Activated CD4-positive, alpha-beta T cell treated with anti-CD3 and anti-CD28 coated beads, Interleukin-2, amount 50 U/mL, for 24 hours (primary cell): ENCODE results near the gene EXD1.
A peak's percentile ranks its signal among the peaks of the same experiment; 100 is the strongest.
"Not testable (repeated sequence)": the region's sequence is repeated elsewhere in the genome, so short reads cannot be mapped to it uniquely, and the experiment has no call there.

Experiments used
- DNase-seq, 2 donors: peaks; one replicate each; pipeline ENCODE4 v3.0.0-alpha.2; 2020; ENCODE audit warnings: low read depth in 1 of 2, low spot score in 1 of 2

Gene EXD1, protein sequence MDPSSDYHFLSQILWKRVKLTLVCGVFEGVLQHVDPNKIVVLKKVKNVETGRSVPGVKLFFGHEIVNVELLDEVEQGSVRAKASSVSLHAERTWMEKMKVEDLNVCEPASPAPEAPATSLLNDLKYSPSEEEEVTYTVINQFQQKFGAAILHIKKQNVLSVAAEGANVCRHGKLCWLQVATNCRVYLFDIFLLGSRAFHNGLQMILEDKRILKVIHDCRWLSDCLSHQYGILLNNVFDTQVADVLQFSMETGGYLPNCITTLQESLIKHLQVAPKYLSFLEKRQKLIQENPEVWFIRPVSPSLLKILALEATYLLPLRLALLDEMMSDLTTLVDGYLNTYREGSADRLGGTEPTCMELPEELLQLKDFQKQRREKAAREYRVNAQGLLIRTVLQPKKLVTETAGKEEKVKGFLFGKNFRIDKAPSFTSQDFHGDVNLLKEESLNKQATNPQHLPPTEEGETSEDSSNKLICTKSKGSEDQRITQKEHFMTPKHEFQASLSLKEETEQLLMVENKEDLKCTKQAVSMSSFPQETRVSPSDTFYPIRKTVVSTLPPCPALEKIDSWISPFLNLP

GRCh38 chr15:41230650-41231421 lies at the start of gene EXD1, which contains the start of gene CHP1:
TSS of gene EXD1 (minus strand) at chr15:41230757. CDS start at chr15:41226575, 4,182 bp downstream.
TSS of gene CHP1 (plus strand) at chr15:41231268. CDS start at chr15:41231383, 115 bp downstream.
- peak; percentile 88 to 93 for DNase-seq

DNA sequence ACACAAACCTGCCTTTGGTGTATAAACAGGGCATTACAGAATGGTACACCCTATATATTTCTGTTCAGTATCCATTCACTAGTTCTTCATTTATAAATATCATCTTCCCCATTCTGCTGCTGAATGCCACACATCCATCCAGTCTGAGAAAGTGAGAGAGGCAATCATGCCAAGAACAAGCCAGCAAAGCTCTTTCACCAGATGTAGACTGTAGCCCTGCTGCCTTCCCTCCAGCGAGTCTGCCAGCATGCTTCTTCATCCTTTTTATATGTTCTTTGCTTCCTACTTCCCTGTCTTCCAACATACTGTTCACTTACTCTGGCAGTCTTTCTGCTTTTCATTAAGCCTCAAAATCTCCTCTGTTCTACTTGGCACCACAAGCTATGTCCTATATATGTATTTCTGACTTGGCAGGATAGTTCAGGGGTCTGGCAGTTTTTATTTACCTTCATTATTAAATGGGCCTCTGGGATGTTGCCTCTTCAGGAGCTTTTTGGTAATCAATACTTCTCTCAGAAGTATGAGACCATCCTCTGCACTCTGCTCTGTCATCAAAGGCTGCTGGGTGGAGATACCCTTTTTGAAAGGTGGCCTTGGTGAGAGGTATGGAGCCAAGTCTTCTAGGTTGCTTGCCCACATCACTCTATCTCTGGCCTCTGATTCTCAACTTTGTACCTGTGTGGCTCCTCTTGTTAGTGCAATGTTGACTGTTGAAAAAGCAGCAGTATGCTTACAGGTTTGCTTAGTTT lies 49.2 kb upstream of the EXD1 start:
- DNase-seq: no peak

DNA sequence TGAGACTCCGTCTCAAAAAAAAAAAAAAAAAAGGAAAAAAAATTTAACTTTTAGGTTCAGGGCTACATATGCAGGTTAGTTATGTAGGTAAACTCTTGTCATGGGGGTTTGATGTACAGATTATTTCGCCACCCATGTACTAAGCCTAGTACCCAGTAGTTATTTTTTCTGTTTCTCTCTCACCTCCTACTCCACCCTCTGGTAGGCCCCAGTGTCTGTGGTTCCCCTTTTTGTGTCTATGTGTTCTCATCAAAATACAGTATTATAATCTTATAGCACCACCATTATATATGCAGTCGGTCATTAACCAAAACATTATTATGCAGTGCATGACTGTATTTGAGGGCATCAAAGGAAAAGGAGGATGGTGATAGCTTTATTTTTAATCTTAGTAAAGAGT lies 47.8 kb upstream of the EXD1 start:
- DNase-seq: no peak

- DNase-seq: no peak
Observed at GRCh38 chr15:41276831-41277230, 46.3 kb upstream of the EXD1 start.

GRCh38 chr15:41269887-41270286 lies 39.3 kb upstream of the EXD1 start:
- DNase-seq: no peak

DNA sequence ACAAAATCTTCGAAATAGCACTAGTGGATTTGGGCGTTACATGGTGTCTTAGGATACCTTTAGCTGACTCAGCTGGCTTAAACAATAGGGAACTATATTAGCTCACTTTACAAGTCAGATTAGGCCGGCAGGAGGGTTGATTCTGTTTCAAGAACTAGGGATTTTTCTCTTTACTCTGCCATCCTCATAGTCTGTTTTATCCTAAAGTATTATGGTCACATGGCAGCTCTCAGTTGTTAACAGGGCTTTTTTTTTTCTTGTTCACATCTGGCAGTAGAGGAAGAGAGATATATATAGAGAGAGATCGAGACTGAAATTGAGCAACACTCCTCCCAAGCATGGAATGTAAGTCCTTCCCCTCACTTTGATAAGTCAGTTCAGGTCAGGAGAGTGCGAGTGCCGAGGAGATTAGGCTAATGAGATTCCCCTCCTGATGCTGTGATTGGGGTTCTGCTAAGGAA lies 33.4 kb upstream of the EXD1 start:
- no peak for DNase-seq

- DNase-seq: no peak
Observed at GRCh38 chr15:41262571-41262970, 32.0 kb upstream of the EXD1 start.

GRCh38 chr15:41260924-41261323 lies 30.4 kb upstream of the EXD1 start:
- not testable (repeated sequence) for DNase-seq

DNA sequence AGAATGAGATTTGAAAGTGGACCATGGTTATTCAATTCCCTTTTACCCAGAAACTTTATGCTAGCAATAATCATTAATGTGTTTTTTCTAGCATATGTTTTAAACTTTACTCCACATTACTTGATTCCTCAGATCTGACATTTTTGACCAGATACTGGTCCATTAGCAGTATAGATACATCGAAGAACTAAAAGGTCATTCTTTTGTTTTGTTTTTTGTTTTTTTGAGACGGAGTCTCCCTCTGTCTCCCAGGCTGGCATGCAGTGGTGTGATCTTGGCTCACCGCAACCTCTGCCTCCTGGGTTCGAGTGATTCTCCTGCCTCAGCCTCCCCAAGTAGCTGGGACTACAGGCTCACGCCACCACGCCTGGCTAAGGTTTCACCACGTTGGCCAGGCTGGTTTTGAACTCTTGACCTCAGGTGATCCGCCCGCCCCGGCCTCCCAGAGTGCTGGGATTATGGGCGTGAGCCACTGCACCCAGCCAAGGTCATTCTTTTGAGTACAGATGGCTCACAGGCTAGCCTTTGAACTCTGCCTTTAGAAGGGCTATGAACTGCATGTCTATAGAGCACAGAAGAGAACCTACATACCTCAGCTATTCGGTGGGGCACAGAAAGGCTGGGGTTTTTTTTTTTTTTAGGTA lies 29.1 kb upstream of the EXD1 start:
- DNase-seq: no peak

GRCh38 chr15:41258750-41259471 lies 28.4 kb upstream of the EXD1 start:
- DNase-seq: no peak

DNA sequence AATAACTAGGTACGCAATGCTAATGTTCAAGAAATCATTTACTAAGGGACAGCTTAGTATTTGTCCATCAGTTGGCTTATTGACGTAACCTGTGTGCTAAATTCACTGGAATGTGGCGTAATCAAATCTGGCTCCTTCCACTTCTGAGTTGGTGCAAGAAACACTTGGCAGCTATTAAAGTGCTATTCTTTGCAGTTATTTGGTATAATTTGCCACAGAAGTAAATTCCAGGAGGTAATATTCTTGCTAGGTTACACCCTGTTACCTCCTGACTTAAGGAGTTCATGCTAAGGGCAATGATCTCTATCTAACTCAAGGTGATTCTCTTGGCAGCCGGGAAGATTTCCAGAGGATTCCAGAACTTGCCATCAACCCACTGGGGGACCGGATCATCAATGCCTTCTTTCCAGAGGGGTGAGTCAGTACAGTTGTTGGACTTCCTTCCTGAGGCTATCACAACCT lies 26.1 kb upstream of the EXD1 start:
- no peak for DNase-seq

GRCh38 chr15:41256103-41256502 lies 25.5 kb upstream of the EXD1 start:
- DNase-seq: no peak

DNA sequence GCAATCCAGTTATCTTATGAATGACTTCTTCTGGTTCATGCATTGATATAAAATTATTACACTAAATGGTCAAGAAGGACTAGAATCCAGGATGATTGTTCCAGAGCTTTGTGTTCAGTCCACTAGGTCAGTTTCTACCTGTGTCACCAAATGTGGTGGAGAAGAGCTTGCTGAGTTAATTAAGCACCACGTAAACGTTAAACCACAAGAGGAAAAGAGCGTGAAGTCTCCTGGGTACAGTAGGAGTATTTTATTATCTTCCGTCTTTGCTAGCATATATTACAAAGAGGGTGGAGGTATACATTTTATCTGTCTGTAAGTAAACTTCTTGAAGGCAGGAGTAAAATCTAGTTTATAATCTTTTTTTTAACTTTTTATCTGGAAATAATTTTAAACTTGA lies 24.0 kb upstream of the EXD1 start:
- no peak for DNase-seq

DNA sequence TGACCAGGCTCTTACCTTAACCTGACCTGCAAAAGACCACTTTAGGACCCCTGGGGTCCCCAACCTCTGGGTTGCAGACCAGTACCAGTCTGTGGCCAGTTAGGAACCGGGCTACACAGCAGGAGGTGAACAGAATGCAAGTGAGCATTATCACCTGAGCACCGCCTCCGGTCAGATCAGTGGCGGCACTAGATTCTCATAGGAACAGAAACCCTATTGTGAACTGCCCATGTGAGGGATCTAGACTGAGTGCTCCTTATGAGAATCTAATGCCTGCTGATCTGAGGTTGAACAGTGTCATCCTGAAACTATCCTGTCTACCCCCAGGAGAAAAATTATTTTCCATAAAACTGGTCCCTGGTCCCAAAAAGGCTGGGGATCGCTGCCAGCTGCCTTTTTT lies 20.9 kb upstream of the EXD1 start:
- no peak for DNase-seq

DNA sequence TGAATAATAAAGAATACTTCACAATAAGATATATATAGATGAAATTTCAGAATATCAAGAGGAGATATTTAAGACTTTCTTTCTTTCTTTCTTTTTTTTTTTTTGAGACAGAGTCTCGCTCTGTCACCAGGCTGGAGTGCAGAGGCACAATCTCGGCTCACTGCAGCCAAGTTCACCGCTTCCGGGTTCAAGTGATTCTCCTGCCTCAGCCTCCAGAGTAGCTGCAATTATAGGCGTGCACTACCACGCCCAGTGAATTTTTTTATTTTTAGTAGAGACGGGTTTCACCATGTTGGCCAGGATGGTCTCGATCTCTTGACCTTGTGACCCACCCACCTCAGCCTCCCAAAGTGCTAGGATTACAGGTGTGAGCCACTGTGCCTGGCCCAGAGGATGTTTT lies 20.2 kb upstream of the EXD1 start:
- DNase-seq: not testable (repeated sequence)

DNA sequence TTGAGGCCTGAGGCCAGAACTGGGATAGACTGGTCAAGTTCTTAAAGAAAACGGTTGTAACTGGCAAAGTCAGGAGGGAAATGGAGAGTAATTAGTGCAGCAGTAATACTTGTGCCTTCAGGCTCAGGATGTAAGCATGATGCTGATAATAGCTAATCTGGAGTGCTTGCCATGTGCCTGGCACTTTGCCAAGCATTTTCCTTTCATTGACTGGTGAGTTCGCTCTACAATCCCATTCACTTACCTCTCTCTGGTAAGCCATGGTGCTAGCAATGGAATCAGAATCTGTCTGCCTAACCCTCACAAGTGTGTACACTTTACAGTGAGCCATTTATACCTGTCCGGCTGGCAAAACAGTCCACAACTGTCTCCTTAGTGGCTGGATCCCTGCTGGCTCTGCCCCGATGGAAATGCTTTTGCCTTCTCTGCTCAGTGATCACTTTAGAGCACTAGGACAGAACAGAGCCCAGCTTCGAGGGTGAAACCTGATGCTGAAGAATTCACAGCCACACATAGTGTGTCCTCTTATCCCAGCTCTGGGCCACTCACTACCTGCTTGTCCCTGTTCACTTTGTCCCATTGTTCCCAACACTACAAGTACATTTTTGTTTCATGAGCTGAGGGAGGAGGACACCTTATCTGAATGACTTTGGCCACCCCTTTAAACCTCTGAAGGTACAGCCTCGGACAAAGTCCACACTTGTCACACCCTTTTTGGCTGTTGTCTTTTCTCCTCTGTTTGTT lies 10.8 kb upstream of the EXD1 start:
- DNase-seq: no peak

DNA sequence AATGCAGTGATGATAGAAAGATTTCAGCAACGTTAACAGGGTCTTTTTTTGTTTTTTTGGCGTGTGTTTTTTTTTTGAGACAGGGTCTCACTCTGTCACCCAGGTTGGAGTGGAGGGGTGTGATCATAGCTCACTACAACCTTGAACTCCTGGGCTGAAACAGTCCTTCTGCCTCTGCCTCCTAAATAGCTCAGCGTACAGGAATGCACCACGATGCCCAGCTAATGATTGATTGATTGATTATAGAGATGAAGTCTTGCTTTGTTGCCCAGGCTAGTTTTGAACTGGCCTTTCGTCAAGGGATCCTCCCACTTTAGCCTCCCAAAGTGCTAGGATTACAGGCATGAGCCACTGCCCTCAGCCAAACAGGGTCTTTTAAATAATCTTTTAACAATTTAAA lies 7.5 kb upstream of the EXD1 start:
- no peak for DNase-seq

- DNase-seq: no peak
Observed at GRCh38 chr15:41235929-41236328, 5.4 kb upstream of the EXD1 start.

GRCh38 chr15:41235228-41235627 lies 4.7 kb upstream of the EXD1 start:
- not testable (repeated sequence) for DNase-seq
